Activated T-cell treated with anti-CD3 and anti-CD28 coated beads, Interleukin-2, amount 50 U/mL, for 48 hours (primary cell): ENCODE results near the gene S100A6.

Experiments used
- DNase-seq, 2 experiments: peaks; one replicate each; pipeline ENCODE4 v3.0.0-alpha.2; 2020

Gene S100A6

DNA sequence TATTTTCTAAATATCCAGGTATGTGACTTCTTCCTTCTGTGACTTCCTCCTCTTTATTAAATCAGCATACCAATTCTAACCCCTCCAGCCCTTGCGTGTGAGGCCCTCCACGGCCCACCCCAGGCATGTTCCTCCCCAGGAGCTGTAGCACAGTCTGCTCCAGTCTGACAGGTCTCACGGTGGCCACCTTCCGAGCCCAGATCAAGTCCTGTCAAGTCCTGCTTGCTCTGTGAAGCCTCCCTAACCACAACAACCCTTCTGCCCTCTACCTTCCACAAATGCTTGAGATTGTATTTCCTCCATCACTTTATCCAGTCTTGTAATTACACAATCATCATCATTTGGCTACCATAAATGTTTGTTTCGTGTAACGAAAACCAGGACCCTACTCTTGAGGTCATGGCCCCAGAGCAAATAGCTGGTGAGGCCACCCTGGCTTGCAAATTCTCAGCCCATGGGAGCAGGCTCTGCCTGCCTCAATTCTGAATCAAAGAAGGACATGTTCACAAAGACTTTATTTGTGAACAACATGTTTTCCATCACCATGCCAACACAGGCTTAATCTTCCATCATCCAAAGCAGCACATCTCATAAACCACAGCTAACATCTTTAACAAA lies 42.3 kb downstream of the S100A6 start:
- DNase-seq: no peak

DNA sequence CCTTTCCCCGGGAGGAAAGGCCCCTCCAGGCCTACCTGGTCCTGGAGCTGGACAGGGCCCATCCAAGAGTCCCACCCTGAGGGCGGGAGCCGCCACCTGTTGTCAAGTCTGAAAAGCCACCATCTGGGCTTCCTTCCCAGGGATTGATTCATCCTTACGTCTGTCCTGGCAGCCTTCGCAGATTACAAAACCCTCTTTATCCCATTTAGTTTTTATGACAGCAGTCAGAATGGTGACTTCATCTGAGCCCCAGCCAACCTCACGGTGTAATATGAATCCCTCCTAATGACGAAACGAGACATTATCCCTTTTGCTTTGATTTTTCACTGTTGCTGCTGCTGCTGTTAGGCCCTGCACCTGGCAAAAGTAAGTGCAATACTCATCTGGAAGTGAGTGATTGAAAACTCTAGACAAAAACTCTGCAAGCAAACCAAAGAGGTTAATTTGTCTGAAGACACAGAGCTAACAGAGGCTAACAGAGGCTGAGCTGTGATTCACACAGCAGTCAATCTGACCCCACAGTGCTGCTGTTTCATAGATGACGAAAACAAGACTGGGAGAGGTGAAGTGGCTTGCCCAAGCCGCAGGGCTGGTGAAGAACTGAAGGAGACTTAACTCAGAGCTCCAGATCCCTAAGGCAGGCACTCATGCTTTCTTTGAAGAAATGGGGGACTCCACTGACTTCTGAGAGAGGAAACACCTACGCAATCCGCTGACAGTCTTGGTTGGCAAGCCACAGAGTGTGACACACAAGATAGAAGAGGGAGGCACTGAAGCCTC lies 45.3 kb downstream of the S100A6 start:
- DNase-seq: no peak

DNA sequence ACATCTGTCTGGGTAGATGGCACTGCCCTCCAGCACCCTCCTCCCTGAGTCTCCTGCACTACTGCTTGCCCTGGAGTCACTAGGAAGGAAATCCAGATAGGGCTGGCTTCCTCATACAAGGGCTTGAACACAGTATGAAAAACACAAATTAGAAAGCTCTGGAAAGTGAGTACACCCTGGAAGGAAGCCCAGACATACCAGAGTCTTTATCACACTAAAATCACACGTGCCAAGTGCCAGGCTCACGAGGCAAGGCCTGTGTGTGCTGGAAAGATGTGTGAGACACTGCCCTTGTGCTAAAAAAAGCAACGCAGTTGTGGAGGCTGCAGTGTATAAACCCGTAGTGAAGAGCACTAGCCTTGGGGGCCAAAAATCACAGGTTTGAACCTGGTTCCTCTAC lies 47.1 kb downstream of the S100A6 start:
- DNase-seq: no peak

DNA sequence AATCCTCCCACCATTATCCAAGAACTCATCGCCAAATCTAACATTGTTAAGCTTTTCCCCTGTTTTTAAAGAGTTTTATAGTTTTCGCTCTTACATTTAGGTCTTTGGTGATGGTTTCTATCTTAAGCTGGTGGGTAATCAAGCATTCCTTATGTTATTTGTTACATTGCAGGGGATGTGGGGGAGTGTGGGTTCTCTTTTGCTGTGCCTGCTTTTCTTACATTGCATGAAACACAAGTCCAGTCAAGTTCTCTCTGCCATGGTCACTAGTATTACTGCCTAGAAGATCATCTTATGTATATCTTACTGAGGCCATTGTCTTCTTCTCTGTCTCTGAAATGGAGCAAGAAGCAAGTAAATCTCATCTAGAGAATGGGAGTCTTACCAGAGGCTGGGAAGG lies 48.1 kb downstream of the S100A6 start:
- no peak for DNase-seq

DNA sequence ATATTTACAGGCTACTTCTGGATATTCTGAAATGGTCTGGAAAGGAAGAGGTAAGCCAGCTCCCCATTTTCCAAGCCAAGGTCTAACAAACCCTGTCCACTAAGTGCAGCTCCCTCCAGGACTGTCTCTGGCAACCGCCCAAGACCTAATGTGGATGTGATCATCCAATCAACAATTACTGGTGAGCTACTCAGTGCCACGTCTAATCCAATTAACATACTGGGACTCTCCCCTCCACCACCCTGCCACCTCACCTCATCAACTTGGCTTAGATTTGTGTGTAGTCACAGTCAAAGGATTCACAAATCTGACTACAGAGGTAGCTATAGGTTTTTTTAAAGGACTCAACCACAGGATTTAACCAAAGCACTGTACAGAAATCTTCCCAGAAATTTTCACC lies 49.9 kb downstream of the S100A6 start:
- no peak for DNase-seq
